ENCODE data around the gene ATP11A.
"Not testable (repeated sequence)": the region's sequence is repeated elsewhere in the genome, so short reads cannot be mapped to it uniquely, and the experiment has no call there.

The ATP11A gene

DNA sequence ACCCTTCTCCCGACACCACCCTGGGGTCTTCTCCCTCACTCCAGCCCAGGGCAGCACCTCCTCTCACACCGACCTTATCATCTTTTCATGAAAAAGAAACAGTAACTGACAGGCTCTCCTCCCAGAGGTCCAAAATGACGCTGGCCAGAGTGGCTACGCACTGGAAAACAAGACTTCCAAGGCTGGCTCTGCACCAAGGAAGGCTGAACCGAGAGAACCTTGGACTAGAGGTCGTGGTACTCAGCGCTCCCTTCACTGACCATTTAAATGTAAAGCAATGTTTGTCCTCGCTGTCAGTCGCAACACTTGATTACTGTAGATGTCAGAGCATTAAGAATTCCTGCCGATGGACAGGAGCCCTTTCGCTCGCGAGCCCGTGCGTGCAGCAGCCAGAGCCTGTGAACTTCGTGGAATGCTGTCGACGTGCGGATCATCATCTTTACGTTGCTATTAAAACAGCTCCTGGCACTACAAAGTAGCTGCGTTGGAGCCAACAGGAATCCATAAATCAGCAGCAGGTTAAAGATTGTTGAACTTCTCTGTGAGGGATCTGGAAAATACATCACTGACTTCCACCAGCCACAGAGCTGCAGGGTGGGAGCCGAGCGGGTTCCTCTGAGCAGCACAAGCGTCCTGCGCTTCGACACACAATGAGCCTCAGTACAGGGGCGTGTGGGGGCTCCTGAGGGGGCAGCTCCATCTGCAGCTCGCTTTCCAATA, 153.7 kb downstream of the ATP11A start:
- no peak for DNase-seq

DNA sequence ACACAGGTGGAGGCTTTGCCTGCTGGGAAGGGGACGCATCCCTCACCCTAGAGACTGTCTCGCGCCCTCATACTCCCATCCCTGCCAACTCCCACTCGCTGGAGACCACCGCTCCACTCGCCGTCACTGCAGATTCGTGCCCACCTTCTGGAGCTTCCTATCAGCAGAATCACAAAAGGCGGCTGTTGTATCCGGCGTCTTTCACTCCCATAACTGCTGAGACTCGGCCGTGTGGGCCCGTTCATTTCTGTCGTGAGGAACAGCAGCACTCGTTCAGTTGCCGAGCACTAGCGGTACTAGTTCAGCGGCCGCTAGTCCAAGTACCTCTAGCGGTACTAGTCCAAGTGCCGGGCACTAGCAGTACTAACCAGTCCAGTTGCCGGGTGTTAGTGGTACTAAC, 154.6 kb downstream of the ATP11A start:
- DNase-seq, result no peak

DNA sequence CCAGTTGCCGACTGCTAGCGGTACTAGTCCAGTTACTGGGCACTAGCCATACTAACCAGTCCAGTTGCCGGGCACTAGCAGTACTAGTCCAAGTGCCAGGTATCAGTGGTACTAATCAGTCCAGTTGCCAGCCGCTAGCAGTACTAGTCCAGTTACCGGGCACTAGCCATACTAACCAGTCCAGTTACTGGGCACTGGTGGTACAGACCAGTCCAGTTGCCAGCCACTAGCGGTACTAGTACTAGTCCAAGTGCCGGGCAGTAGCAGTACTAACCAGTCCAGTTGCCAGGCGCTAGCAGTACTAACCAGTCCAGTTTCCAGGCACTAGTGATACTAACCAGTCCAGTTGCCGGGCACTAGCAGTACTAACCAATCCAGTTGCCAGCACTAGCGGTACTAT, 155.0 kb downstream of the ATP11A start:
- DNase-seq, result no peak

- no peak for DNase-seq
Observed at GRCh38 chr13:112845511-112846144, 155.8 kb downstream of the ATP11A start.

GRCh38 chr13:112846411-112847115, 156.7 kb downstream of the ATP11A start:
- DNase-seq, result no peak

GRCh38 chr13:112849500-112849899, 159.7 kb downstream of the ATP11A start:
- DNase-seq, result no peak

DNA sequence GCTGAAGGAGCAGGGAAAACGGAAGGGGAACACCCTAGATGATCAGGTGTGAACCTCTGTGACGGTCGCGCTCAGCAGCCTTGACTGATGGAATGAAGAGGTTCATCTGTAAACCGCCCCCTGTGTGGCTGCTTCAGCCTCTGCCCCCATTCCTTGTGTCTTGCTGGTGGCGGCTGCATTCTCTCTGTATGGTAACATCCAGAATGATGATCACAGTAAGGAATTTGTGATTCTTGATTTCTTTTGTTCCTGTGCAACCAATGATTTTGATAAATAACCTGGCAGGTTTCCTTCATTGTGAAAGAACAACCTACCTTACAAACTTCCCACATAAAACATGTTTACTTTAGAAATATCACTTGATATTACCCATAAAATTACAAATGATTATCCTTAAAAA, 160.4 kb downstream of the ATP11A start:
- DNase-seq, result no peak

- no peak for DNase-seq
Observed at GRCh38 chr13:112851107-112852038, 161.5 kb downstream of the ATP11A start.

- DNase-seq, result no peak
Observed at GRCh38 chr13:112852392-112852791, 162.6 kb downstream of the ATP11A start.

- no peak for DNase-seq
Observed at GRCh38 chr13:112852808-112853207, 163.0 kb downstream of the ATP11A start.

DNA sequence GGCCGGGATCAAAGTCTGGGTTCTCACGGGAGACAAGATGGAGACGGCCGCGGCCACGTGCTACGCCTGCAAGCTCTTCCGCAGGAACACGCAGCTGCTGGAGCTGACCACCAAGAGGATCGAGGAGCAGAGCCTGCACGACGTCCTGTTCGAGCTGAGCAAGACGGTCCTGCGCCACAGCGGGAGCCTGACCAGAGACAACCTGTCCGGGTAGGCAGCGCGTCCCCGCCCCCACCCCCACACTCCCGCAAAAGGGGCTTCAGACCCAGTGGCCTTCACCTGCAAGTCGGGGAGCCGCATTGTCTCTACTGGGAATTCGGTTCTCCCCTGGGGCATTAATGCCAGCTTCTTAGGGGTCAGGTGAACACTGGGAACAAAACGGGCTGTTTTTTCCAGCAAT, 164.5 kb downstream of the ATP11A start:
- DNase-seq, result no peak

DNA sequence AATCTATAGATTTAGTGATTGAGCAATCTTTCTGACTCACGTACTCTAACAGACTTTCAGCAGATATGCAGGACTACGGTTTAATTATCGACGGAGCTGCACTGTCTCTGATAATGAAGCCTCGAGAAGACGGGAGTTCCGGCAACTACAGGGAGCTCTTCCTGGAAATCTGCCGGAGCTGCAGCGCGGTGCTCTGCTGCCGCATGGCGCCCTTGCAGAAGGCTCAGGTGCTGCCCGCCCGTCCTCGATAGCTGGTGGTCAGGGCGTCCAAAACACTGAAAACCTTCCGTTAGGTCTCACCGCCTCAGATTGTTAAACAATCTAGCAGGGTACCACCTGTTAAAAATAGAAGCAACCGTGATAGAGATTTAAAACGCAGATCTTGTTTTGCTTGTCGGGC, 166.0 kb downstream of the ATP11A start:
- no peak for DNase-seq

DNA sequence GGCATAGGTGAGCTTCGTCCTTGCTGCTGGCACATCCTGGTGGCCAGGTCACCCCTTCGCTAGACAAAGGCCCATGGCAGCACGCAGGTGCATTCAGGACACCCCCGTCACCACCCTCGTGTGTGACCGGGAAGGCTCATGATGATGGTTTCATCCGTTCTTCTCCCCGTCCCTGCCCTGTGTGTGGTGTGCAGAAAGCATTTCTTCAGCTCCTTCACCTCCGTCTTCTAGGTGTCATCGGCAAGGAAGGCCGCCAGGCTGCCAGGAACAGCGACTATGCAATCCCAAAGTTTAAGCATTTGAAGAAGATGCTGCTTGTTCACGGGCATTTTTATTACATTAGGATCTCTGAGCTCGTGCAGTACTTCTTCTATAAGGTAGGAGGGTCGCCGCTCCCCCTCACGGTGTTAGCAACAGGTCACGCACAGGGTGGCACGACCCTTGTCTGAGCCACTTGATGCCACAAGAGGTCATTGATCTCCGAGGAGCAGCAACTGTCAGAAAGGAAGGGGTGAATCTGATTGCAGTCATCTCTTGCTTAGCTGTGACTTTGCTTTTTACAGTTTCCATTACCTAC, 168.2 kb downstream of the ATP11A start:
- no peak for DNase-seq

DNA sequence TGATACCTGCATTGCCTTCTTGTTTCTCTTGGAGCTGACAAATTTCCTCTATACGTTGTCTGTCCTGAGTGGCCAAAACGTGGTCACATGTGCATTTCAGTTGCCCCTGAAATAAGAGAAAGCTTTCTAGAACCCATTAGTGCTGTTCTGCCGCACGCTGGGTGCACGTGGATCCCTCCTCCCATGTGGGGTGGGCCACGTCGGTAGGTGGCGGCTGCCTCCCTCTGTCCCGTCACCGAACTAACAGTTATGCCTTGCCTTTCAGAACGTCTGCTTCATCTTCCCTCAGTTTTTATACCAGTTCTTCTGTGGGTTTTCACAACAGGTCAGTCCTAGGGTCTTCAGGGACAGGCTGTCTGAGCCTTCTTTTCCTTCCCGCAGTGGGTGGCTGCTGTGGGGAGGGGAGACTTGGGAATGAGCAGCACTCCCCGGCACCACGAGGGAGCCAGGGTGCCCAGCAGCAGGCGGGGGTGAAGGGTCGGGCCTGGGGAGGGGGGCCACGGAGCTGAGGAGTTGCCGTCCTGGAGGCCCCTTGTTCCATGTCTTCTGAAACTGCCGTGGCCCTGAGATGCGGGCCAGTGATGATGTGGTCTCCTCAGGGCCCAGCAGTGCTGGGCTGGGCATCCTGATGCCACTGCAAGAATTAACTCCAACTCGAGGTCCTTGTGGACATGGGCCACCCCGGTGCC, 169.4 kb downstream of the ATP11A start:
- DNase-seq, result no peak

DNA sequence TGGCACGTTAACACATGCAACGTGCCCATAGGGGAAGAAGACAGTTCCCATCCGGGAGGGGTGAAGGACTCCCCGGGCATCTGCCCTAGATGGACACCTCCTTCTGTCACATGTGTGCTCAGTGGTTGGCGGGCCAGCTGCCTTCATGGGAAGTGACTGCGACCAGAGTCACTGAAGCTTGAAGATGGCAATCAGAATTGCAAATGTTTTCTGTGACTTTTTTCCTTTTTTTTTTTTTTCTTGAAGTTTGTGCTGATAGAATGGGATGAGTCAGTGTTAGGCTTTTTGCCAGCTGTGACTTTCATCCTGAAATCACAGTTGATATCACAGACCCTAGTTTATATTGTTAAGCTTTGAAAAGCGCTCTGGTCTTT, 170.0 kb downstream of the ATP11A start:
- DNase-seq, result no peak

DNA sequence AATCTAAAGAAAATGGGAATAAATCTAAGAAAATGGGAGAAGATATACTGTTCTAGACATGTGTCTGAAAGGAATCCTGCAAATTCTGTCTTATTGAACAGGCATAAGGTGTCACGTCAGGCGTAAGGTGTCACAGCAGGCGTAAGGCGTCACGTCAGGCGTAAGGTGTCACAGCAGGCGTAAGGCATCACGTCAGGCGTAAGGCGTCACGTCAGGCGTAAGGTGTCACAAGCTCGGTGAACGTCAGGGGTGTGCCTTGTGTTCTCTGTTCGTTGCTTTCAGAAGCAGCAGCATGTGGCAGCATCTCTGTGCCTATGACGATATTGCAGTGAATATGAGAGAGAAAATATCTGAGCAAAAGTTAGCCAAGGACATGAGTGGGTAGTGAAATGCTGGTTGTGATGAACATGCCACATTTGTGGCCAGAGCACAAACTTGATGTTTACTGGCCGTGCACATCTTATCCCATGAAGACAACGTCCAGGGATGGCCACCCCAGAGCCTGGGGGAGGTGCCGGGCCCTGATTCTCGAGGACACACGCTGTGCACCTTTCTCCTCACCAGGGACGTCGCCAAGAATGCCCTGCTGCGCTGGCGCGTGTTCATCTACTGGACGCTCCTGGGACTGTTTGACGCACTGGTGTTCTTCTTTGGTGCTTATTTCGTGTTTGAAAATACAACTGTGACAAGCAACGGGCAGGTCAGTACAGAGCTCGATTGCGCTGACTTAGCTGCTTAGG, 172.2 kb downstream of the ATP11A start:
- DNase-seq, result no peak

- DNase-seq, result not testable (repeated sequence)
Observed at GRCh38 chr13:112863356-112863755, 173.5 kb downstream of the ATP11A start.

GRCh38 chr13:112865478-112865877, 175.6 kb downstream of the ATP11A start:
- not testable (repeated sequence) for DNase-seq

GRCh38 chr13:112867301-112867711, 177.5 kb downstream of the ATP11A start:
- no peak for DNase-seq

DNA sequence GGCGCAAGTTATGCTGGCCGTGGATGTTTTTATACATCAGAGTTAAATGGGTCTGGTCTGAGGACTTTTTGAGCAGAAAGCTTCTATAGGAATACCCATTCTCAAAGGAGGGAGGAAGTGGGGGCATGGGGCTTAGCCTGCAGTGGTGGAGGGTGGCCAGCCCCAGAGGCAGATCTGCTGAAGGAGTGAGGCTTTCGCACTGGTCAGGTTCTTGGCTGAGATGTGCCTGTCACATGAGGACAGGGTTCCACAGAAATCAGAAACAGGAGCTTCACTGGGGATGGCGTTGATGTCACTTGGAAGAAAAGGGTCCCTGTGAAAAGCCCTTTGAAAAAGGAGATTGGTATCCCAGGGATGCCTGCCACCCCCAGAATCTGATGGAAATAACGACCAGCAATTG, 178.5 kb downstream of the ATP11A start:
- DNase-seq, result no peak

Data from cerebellar nuclear complex (tissue), 1 donor.